Liver (tissue), 3 donors: ENCODE data around the gene ENO3.

Source experiments
- CTCF ChIP-seq: fragments of 150-350 bp; IDR thresholded peaks from 2 replicates; pipeline ENCODE4 v1.5.1; 2017; ENCODE audit warnings: improper control_type of control experiment, low read depth, low read length; ENCODE audit not compliant: missing input control
- FOXA1 ChIP-seq: IDR thresholded peaks from 2 replicates; pipeline ENCODE4 v1.6.1; 2016; ENCODE audit warnings: antibody characterized with exemption
- GABPA ChIP-seq, 2 donors: IDR thresholded peaks in 1 of 2; conservative IDR thresholded peaks in 1 of 2; 2 replicates each; pipeline ENCODE4 v1.6.1; 2016; ENCODE audit warnings: antibody characterized with exemption in 2 of 2, mild to moderate bottlenecking in 1 of 2, moderate library complexity in 1 of 2
- MAX ChIP-seq: IDR thresholded peaks from 2 replicates; pipeline ENCODE4 v1.6.1; 2016; ENCODE audit warnings: antibody characterized with exemption
- RAD21 ChIP-seq, 2 donors: IDR thresholded peaks; 2 replicates each; pipeline ENCODE4 v1.6.1; 2016; ENCODE audit warnings: antibody characterized with exemption in 2 of 2, mild to moderate bottlenecking in 2 of 2
- REST ChIP-seq: IDR thresholded peaks from 2 replicates; pipeline ENCODE4 v1.6.1; 2016; ENCODE audit warnings: antibody characterized with exemption, mild to moderate bottlenecking
- RXRA ChIP-seq, 2 donors: IDR thresholded peaks; 2 replicates each; pipeline ENCODE4 v1.6.1; 2017 to 2018; ENCODE audit warnings: antibody characterized with exemption in 2 of 2, mild to moderate bottlenecking in 1 of 2
- SP1 ChIP-seq: IDR thresholded peaks from 2 replicates; pipeline ENCODE4 v1.6.1; 2018; ENCODE audit warnings: antibody characterized with exemption, mild to moderate bottlenecking
- TAF1 ChIP-seq: conservative IDR thresholded peaks from 2 replicates; pipeline ENCODE4 v1.6.1; 2016; ENCODE audit warnings: antibody characterized with exemption, mild to moderate bottlenecking
- YY1 ChIP-seq: IDR thresholded peaks from 2 replicates; pipeline ENCODE4 v1.6.1; 2016; ENCODE audit warnings: antibody characterized with exemption, mild to moderate bottlenecking
- ZBTB33 ChIP-seq: IDR thresholded peaks from 2 replicates; pipeline ENCODE4 v1.6.1; 2016; ENCODE audit warnings: antibody characterized with exemption
- donor health status: healthy.
- donor health status: healthy.

- no peak for TF ChIP-seq RAD21 (IDR thresholded peaks at IDR 0.05)
- TF ChIP-seq YY1 = no peak
- no peak for TF ChIP-seq MAX
- no peak for TF ChIP-seq CTCF
- no peak for TF ChIP-seq ZBTB33
- TF ChIP-seq REST = no peak
- TF ChIP-seq RXRA (IDR thresholded peaks at IDR 0.05) = no peak
- TF ChIP-seq TAF1 = no peak
- TF ChIP-seq SP1 = no peak
- TF ChIP-seq GABPA (IDR thresholded peaks at IDR 0.05 in 1 of 2, conservative IDR thresholded peaks at IDR 0.05 in 1 of 2) = no peak
- no peak for TF ChIP-seq FOXA1
Measured at GRCh38 chr17:4933646-4934045, 17.3 kb upstream of the ENO3 start.
